Pulmonary artery endothelial cell (primary cell): Measurements from ENCODE around the gene CDK5RAP1. TPM values are rescaled to one million over a fixed set of nuclear protein-coding genes. Genes with fewer than 3 reads are reported as not detected.
A peak's percentile ranks its signal among the peaks of the same experiment; 100 is the strongest.
"Not testable (repeated sequence)": the region's sequence is repeated elsewhere in the genome, so short reads cannot be mapped to it uniquely, and the experiment has no call there.

Experiments used
- DNase-seq: peaks from one replicate; pipeline ENCODE4 v3.0.0-alpha.2; 2011; ENCODE audit warnings: low read depth, low spot score
- total RNA-seq: library from RNA; depleted of rRNA; stranded (reverse); fragments of >200 nt; gene quantifications from 2 replicates; pipeline ENCODE4 v1.2.3, GENCODE V29; 2014

CDK5RAP1 gene, protein sequence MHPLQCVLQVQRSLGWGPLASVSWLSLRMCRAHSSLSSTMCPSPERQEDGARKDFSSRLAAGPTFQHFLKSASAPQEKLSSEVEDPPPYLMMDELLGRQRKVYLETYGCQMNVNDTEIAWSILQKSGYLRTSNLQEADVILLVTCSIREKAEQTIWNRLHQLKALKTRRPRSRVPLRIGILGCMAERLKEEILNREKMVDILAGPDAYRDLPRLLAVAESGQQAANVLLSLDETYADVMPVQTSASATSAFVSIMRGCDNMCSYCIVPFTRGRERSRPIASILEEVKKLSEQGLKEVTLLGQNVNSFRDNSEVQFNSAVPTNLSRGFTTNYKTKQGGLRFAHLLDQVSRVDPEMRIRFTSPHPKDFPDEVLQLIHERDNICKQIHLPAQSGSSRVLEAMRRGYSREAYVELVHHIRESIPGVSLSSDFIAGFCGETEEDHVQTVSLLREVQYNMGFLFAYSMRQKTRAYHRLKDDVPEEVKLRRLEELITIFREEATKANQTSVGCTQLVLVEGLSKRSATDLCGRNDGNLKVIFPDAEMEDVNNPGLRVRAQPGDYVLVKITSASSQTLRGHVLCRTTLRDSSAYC
- total RNA-seq, result 28.7 and 32.8 TPM in 2 replicates

DNA sequence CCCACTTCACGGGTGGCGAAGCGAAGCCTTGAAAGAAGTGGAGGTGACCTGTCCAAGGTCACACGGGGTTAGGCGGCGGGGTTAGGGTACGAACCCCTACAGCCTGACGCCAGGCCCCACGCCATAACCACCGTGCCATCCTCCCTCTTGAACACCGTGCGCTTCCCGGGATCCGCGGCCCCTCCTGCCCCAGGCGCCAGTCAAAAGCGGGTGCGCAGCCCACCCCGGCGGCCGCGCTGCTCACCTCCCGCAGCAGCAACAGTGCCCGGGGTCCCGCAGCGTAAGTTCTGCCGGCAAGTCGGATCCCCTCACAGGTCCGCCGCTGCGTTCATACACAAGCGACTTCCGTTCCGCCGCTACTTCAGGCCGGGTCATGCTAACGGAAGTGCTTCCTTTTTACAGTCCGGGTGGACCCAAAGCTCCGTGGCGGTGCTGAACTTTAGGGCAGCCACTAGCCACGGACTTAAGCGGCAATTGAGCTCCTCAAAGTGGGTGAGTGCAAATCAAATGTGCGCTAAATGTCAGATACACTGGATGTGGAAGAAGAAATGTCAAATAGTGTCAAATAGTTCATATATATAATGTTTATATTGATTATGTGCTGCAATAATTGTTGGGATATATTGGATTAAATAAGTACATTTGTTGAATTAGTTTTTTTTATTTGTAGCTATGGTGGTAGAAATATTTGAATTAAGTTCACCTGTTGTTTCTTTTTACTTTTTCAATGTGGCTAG lies at the start of gene CDK5RAP1:
CDK5RAP1 (minus strand) TSS at position 336 of the 737 bp plus-strand sequence. CDS start 4,455 bp downstream, outside the sequence.
- peak; percentile 75 for DNase-seq

GRCh38 chr20:33450867-33451266 lies 49.5 kb upstream of the CDK5RAP1 start:
- no peak for DNase-seq

DNA sequence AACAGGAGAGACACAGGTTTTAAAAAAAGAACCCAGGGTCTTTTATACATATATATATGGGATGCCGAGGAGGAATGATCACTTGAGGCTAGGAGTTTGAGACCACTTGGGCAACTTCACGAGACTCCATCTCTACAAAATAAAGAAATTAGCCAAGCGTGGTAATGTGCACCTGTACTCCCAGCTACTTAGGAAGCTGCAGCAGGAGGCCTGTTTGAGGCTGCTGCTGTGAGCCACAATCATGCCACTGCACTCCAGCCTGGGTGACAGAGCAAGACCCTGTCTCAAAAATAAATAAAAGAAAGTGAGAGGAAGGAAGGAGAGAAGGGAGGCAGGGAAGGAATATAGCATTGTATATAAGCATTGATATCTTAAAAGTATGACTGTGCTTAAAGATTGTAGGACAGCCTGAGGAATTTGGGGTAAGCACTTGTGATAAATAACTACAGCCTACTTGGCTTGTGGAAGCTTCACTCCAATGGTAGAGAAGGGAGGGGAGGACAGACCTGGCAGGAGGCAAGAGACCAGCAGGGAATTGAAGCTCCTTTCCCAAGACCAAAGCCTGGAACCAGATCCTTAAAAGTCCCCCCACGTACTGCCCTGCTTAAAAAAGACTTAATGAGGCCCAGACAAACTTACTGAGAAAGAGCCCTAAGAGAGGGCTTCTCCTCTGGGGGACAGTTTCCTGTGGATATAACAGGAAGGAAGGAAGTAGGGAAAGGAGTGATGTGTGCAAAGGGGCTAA lies 44.7 kb upstream of the CDK5RAP1 start:
- DNase-seq, result no peak

DNA sequence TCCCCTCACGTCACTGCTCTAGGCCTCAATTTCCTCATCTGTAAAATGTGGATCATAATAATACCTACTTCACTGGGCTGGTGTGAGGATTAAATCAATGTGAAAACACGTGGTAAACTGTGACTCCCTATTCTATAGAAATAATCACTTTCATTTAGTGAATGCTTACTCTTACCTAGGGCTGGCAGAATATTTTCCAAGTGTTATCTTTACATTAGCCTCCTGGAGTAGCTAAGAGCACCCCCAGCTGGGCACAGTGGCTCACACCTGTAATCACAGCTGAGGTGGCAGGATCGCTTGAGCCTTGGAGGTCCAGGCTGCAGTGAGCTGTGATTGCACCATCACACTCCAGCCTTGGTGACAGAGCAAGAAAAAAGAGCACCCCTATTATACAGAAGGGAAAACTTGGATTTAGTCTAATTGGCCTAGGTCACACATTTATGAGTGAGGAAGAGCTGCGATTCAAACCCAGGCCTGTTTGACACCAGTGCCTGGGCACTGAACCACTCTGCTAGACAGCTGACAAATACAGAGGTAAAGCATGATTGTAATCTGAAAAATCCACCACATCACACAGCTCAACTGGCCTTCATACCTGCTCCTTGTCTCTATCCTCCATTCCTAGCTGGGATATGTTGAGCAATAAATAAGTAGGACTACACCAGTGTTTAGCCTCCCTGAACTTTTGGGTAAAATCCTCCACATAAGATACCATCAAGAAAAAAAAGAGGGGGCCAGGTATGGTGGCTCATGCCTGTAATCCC lies 43.7 kb upstream of the CDK5RAP1 start:
- no peak for DNase-seq

GRCh38 chr20:33443512-33444239 lies 42.4 kb upstream of the CDK5RAP1 start, which contains the start of gene SNTA1:
SNTA1 (minus strand) TSS chr20:33443763; CDS start chr20:33443620, 143 bp downstream.
- peak; percentile 37 for DNase-seq

- DNase-seq, result no peak
Observed at GRCh38 chr20:33443006-33443511, 41.7 kb upstream of the CDK5RAP1 start.

- no peak for DNase-seq
Observed at GRCh38 chr20:33442136-33443005, 41.1 kb upstream of the CDK5RAP1 start.

DNA sequence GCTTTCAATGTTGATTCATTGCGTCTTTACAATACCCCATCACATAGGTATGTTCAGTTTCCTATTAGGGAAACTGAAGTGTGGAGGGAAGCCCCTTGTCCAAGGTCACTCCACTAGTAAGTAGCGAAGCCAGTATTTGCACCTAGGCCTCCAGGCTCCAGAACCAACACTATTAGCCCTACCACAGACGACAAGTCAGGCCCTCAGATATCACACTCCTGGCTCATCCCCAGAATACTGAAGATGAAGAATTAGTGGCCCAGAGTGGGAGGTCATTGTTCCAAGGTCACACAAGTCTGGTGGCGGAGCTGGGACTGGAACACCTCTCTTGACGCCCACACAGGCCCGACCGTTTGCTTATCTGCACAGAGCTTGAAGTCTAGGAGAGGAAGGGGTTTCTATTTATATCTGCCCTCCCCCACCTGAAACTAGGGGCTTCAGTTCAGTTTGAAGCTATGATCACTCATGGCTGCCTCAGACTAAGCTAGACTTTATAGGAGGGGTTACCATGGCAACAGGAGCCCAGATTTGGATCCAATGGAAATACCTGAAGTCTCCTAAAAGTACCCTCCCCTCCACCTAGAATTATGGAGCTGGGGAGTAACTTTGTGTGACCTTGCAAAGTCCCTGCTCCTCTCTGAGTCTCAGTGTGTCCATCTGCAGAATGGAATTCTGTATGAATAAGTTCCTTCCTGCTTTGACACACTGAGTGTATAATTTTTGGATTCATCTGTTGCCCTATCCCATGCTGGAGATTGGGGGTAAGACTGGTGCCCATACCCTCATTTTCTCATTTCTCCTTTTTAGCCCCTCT lies 40.0 kb upstream of the CDK5RAP1 start:
- DNase-seq, result no peak

GRCh38 chr20:33440562-33440961 lies 39.2 kb upstream of the CDK5RAP1 start:
- DNase-seq, result not testable (repeated sequence)

DNA sequence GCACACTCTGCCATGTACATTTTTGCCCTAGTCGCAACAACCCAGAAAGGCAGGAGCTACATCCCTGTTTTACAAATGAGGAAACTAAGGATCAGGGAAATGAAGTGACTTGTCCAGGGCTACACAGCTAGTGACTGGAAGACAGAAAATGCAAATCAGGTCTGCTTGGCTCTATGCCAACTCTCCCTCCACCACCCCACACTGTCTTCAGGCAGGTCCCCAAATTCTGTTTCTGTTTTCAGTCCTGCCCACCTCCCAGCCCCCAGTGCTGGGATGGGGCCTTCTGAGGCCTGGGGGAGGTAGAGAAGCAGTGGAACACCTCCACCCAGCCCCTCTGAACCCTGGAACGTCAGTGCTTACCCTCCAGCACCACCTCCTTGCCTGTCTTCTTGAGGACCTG lies 37.2 kb upstream of the CDK5RAP1 start:
- DNase-seq, result no peak

DNA sequence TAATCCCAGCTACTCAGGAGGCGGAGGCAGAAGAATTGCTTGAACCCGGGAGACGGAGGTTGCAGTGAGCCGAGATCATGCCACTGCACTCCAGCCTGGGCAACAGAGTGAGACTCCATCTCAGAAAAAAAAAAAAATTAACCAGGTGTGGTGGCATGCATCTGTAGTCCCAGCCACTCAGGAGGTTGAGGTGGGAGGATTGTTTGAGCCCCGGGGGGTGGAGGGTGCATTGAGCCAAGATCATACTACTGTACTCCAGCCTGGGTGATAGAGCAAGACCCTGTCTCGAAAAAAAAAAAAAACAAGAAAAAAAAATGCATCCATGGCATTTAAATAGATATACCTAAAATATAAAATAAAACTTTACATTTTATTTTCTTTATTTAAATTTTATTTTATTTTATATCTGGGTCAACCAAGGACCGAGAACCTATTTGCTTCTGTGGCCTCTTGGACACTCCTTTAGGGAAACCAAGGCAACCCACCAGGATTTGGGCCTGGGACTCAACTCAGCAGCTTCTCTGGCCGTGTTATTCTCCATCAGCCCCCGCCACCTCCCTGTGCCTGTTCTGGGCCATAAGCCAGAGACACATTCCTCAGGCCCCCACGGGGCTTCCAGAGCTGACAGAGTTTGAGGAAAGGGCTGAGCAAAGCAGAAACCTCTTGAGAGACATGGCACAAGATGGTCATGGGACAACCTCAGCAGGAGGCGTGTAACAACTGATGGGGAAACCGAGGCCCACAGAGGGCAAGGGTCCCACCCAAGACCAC lies 36.0 kb upstream of the CDK5RAP1 start:
- no peak for DNase-seq

DNA sequence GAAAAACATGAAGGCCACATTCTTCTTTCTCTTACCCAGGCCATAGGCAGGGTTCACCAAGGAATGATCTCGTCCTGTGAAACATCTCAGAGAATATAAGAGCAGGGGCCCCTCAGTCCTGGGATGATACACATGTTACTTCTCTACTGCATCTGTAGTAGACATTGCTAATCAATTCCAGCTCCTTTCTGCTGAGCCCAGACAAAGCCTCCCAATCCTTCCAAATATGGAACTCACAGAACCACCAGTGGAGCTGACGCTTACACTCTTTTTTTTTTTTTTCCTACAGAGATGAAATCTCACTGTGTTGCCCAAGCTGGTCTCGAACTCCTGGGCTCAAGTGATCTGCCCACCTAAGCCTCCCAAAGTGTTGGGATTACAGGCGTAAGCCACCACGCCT lies 33.1 kb upstream of the CDK5RAP1 start:
- DNase-seq, result no peak

GRCh38 chr20:33433465-33434234 lies 32.3 kb upstream of the CDK5RAP1 start:
- DNase-seq, result no peak

DNA sequence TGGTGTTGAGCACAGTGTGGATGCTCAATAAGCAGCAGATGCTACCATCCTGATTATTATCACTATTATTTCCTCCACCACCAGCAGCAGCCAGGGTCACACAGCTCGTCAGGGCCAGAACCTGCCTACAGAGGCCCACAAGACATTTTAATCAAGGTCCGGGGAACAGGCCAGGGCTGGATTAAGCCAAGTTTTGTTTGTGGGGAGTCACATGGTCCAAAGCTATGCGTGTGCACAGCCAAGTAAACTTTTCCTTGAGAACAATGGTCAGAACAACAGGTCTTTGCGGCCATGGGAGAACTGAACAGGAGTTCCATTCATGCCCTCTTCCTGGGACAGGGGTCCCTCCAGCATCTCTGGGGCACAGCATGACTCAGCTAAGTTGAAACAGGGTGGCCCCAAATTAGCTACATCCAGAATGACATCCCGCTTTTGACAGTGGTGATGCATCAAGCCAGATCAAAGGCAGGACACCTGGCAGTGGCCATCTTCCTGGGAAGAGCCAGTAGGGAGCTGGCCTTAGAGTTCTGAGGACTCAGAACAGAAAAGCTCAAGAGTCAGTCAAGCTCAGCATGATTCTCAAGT lies 30.6 kb upstream of the CDK5RAP1 start:
- no peak for DNase-seq

DNA sequence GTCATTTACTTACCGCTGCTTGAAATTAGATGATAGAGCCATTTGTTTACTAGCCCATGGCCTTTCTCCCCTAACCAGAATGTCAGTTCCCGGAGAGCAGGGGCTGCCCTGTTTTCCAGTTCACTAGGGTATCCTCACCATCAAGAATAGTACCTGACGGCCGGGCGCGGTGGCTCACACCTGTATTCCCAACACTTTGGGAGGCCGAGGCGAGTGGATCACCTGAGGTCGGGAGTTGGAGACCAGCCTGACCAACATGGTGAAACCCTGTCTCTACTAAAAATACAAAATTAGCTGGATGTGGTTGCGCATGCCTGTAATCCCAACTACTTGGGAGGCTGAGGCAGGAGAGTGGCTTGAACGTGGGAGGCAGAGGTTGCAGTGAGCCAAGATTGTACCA lies 22.6 kb upstream of the CDK5RAP1 start:
- DNase-seq, result not testable (repeated sequence)
